Stimulated activated naive CD8-positive, alpha-beta T cell treated with anti-CD3 and anti-CD28 coated beads, Interleukin-15, Interleukin-2, amounts not matched to agents 100 U/mL and 50 U/mL, for 24 hours (primary cell): ENCODE measurements around the gene NEGR1.

Source experiments
- ATAC-seq: fragments of 150-1000 bp; cut with Tn5 transposase; one replicate; pipeline ENCODE4 v1.10.0; 2021
- DNase-seq: peaks from one replicate; pipeline ENCODE4 v3.0.0; 2021

The NEGR1 gene

GRCh38 chr1:72230746-72231145 is 51.6 kb downstream of the NEGR1 start:
- DNase-seq (no peak), ATAC-seq (no peak)

DNA sequence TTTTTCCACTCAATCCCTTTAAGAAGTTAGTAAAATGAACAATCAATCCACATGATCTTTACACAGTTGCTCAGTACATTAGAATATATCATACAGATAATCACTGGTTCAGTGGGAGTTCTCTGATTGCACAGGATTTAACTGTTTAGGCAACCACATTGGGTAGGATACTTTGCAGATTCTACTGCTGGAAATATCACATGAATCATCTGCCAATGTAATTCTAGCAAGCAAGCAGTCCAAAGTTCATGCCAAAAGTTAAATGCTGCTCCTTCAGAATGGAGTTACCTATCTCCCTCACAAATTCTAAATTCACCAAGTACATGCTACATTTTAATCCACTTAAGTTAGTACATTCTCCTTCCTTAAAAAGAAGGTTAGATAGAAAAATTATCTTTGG is 52.4 kb downstream of the NEGR1 start:
- ATAC-seq (no peak), DNase-seq (no peak)

GRCh38 chr1:72227667-72228066 is 54.7 kb downstream of the NEGR1 start:
- ATAC-seq (no peak), DNase-seq (no peak)

- no peak for DNase-seq
- no peak for ATAC-seq
Measured at GRCh38 chr1:72224506-72224905, 57.8 kb downstream of the NEGR1 start.

DNA sequence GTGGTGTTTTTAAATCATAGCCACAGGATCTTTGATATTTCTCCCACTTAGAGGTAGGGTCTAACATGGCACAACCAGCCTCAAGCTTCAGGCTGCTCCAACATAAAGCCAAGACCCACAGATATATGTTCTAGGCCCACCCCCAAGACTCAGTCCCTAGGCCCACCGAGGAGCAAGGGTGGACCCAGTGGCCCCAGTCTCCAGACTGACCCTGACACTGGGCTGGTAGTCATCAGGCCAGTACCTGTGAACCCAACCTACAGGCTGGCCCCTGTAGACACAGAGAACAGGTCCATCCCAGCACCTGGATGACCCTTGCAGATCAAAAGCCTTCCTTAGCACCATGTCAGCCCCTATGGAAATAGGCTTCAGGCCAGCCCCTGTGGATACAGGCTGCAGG is 60.5 kb downstream of the NEGR1 start:
- DNase-seq (no peak), ATAC-seq (no peak)

- no peak for DNase-seq
- no peak for ATAC-seq
Measured at GRCh38 chr1:72218141-72218739, 64.1 kb downstream of the NEGR1 start.

DNA sequence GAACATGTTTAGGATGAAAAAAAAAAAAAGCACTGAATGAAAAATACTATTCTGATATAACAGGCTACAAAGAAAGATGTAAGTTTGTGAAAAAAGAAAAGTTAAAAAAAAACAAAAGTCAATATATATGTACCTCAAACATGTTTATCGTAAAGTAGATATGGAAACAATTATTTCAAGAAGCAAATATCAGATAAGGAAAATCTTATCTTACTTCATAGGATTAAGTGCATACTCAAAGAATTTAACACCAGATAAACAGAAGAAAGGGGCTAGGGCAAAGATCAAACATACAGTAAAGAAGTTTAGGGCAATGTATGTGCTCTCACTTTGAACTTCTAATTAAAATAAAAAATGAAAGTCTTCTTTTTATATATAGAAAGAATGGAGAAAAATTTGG is 75.3 kb downstream of the NEGR1 start:
- DNase-seq (no peak), ATAC-seq (no peak)

GRCh38 chr1:72202761-72203160 is 79.6 kb downstream of the NEGR1 start:
- ATAC-seq: no peak
- no peak for DNase-seq

DNA sequence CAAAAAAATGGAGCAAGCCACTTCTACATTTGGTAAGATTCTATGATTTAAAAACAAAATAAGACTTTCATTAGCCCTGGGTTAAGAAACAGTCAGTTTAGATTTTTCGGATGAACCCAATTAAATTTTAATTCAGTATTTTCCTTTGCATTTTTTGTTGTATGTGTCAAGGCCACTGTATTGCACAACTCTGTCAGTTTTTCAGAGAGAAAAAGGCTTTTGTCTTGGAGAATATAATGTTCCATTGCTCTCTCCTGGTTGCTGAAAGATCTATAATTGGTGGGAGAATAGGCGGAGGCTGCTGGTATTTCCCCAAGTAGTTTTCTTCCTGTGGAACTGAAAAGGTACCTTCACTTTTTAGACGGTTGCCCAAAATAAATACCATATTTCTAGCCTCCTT is 84.6 kb downstream of the NEGR1 start:
- no peak for ATAC-seq

GRCh38 chr1:72186733-72187307 is 95.5 kb downstream of the NEGR1 start:
- DNase-seq (no peak), ATAC-seq (no peak)

More for the DNA sequence above, 84.6 kb downstream of the NEGR1 start:
- DNase-seq: no peak

DNA sequence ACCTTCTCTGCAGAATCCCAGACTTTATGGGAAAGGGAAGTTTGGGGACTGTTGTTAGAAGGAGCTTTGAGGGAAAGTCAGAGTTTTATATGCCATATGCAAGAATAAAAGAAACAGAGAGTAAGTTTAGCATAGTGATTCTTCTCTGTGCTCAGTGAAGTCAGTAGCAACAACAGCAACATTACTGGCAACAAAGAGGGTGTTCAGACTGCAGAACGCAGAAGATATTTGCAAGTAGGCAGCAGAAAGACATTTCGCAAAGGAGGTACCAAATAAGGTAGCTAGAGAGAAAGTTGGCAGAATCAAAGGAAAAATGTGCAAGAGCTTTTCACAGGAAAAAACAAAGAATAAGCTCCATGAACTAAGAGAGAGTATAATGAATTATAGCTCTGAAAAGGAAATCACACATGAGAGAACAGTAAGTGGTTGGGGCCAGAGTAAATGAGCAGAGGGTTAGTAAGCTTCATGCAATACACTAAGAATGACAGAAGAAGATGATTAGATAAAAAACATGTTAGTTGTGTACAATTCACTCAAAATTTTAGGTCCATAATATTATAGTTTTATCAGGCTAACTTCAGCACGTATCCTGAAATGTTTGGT is 98.1 kb downstream of the NEGR1 start:
- DNase-seq (no peak), ATAC-seq (no peak)

GRCh38 chr1:72182859-72183258 is 99.5 kb downstream of the NEGR1 start:
- DNase-seq (no peak), ATAC-seq (peak; percentile 32)

- DNase-seq (no peak), ATAC-seq (no peak)
Measured at GRCh38 chr1:72178266-72178665, 104.1 kb downstream of the NEGR1 start.

GRCh38 chr1:72177711-72178110 is 104.6 kb downstream of the NEGR1 start:
- no peak for ATAC-seq
- DNase-seq: no peak

DNA sequence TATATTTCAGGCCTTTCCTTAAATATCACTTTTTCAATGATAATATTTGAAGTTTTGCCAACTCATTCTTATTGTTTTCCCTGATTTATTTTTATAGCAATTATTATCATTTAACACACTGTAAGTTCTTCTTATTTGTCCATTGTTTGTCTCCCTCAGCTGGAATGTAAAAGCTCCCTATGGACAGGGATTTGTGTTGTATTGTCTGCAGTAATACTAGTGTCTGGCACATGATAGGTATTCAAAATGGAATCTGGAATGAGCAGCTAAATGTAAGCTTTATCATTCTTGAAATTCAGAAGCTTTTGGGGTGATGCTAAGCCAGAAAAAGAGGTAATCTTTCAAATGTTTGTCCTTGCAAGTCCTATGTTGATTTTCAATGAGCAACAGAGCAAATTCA is 112.1 kb downstream of the NEGR1 start:
- DNase-seq (no peak), ATAC-seq (no peak)

DNA sequence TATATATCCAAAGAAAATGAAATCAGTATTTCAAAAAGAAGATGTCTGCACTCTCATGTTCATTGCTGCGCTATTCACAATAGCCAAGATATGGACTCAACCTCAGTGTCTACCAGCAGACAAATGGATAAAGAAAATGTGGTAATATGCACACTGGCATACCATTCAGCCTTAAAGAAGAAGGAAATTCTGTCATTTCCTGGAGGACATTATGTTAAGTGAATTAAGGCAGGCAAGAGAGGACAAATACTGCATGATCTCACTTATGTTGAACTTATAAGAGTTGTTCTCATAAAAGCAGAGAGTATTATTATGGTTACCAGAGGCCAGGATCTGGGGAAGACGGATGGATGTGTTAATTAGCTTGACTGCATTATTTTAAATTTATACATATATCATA is 115.9 kb downstream of the NEGR1 start:
- DNase-seq (no peak), ATAC-seq (no peak)

- ATAC-seq: no peak
- no peak for DNase-seq
Measured at GRCh38 chr1:72150508-72150907, 131.8 kb downstream of the NEGR1 start.

DNA sequence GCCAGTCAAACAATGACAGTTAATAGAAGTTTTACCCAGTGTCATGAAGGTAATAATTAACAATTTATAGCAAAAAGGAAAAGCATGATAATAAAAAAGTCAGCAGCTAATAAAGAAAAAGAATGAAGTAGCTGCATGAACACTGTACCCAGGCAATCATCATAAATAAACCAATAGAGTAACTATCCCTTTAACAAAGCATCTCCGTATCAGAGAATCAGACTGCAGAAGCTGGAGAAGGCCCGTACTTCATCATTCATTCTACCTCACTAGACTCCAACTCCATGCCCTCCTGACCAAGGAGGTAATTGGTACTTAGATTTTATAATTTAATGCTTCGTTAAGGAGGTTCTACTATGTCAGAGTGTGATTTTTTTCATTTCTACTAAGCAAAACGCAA is 140.5 kb downstream of the NEGR1 start:
- DNase-seq (no peak), ATAC-seq (no peak)

DNA sequence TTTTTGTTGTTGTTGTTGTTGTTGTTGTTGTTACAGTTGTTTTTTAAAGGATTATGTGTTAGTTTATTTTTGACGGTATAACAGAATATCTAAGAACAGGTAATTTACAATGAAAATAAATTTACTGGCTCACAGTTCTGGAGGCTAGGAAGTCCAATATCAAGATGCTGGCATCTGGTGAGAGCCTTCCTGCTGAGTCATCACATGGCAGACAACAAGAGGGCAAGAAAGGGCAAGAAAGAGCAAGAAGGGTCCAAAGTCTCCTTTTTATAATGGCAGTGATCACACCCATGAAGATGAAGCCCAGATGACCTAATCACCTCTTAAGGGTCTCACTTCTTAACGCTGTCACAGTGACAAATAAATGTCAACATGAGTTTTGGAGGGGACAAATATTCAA is 142.1 kb downstream of the NEGR1 start:
- ATAC-seq: no peak

GRCh38 chr1:72137656-72138055 is 144.7 kb downstream of the NEGR1 start:
- no peak for ATAC-seq
- no peak for DNase-seq

More for the DNA sequence above, 142.1 kb downstream of the NEGR1 start:
- no peak for DNase-seq

GRCh38 chr1:72129869-72130268 is 152.5 kb downstream of the NEGR1 start:
- no peak for ATAC-seq
- DNase-seq: no peak

DNA sequence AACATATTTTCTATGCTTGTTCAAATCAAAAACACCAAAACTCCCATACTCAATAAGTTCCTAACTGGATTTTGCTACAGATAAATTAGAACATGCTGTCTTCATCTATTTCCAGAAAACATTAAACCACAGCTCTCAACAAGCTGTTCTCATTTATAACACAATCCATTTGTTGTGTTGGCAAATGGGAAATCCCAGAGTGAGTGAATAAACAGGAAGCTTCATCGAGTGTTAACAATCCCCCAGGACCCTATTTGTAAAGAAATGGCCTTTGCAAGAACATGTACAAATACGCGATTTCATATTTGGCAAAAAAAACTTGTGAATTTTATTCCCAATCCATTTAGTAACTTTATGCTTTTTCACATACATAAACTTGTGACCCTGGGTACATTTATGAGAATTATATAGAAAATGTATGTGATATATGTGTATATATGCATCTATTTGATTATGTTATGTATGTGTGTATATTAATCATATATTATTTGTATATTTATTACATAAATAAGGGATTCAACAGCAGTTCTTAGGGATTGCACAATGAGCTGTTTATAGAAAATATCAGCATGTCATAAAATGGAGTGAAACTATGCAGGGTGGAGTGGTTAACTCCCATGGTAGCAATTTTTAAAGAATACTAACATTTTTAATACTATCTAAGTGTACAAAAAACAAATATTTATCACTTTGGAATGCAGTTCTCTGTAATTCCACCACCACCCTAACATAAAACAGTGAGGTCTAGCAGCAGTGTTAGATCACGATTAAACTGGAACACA is 160.0 kb downstream of the NEGR1 start:
- ATAC-seq (no peak), DNase-seq (no peak)

DNA sequence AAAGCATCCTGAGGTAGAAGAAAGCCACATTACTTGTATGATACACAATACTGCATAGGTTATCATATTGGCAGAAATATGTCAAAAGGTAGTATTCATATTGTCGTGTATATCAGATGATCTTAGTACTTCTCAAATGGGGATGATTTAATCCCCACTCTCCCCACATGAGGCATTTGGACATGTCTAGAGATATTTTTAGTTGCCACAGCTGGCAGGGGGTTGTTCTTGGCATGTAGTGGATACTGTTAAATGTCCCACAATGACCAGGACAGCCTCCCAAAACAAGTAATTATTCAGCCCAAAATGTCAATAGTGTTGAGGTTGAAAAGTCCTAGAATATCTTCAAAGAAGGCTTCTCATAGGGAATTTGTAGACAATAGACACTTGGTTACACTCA is 162.8 kb downstream of the NEGR1 start:
- ATAC-seq (no peak), DNase-seq (no peak)
